Measurements from ENCODE around the gene DRGX. TPM values are rescaled to one million over a fixed set of nuclear protein-coding genes. Genes with fewer than 3 reads are reported as not detected.

Gene DRGX
- total RNA-seq, 4 donors from 2014 or later = 0.14 TPM; not detected in 3

DNA sequence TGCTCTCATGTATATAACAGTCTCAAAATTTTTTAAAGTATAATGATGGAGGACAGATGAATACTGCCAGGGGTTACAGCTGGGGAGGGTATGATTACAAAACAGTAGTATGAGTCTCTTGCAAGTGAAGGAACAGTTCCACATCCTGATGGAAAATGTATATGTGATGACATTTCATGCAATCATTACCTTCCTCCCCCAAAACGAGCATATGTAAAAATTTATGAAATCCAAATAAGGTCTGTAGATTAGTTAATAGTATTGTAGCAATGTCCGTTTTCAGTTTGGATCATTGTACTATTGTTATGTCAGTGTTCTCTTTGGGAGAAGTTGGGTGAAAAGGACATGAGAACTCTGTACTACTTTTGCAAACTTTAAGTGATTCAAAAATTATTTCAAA lies 38.0 kb downstream of the DRGX start:
- H3K36me3 ChIP-seq = no peaks in the 10 kb centered on the region
- H3K4me3 ChIP-seq = no peak overlapping the region
- no peaks in the 10 kb centered on the region for H3K4me1 ChIP-seq
- H3K27me3 ChIP-seq = no peaks in the 10 kb centered on the region
- no peak for TF ChIP-seq POLR2A (IDR thresholded peaks at IDR 0.05)
- TF ChIP-seq, protein P1, sequence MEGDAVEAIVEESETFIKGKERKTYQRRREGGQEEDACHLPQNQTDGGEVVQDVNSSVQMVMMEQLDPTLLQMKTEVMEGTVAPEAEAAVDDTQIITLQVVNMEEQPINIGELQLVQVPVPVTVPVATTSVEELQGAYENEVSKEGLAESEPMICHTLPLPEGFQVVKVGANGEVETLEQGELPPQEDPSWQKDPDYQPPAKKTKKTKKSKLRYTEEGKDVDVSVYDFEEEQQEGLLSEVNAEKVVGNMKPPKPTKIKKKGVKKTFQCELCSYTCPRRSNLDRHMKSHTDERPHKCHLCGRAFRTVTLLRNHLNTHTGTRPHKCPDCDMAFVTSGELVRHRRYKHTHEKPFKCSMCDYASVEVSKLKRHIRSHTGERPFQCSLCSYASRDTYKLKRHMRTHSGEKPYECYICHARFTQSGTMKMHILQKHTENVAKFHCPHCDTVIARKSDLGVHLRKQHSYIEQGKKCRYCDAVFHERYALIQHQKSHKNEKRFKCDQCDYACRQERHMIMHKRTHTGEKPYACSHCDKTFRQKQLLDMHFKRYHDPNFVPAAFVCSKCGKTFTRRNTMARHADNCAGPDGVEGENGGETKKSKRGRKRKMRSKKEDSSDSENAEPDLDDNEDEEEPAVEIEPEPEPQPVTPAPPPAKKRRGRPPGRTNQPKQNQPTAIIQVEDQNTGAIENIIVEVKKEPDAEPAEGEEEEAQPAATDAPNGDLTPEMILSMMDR (IDR thresholded peaks at IDR 0.05) = no peak
- intact Hi-C loops (cut with DNase I; ENCODE audit: low total_unique reads) = no loop called here
- H3K27ac ChIP-seq = no peak overlapping the region
- DNase-seq = no peak
- peaks cover 0 to 3% of the 10 kb centered on the region in 2 donors for H3K9me3 ChIP-seq

DNA sequence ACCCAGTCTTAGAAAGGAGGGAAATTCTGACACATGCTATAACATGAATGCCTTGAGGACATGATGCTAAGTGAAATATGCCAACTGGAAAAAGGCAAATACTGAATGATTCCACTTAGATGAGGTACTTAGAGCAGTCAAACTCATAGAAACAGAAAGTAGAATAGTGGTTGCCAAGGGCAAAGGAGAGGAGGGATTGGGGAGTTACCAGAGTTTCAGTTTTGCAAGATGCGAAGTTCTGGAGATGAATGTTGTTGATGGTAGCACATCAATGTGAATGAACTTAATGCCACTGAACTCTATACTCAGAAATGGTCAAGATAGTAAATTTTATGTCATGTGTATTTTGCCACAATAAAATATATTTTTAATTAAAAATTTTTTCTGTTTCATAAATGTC lies 38.9 kb downstream of the DRGX start:
- no peak for TF ChIP-seq POLR2A (IDR thresholded peaks at IDR 0.05)
- TF ChIP-seq, protein P1 (IDR thresholded peaks at IDR 0.05) = no peak
- DNase-seq = no peak
- Histone ChIP-seq H3K4me3 (no peak overlapping the region), H3K27ac (no peak overlapping the region), H3K27me3 (no peaks in the 10 kb centered on the region), H3K4me1 (no peaks in the 10 kb centered on the region), H3K36me3 (no peaks in the 10 kb centered on the region), H3K9me3 (peaks cover 0 to 3% of the 10 kb centered on the region in 2 donors)
- intact Hi-C loops (cut with DNase I; ENCODE audit: low total_unique reads) = no loop called here

DNA sequence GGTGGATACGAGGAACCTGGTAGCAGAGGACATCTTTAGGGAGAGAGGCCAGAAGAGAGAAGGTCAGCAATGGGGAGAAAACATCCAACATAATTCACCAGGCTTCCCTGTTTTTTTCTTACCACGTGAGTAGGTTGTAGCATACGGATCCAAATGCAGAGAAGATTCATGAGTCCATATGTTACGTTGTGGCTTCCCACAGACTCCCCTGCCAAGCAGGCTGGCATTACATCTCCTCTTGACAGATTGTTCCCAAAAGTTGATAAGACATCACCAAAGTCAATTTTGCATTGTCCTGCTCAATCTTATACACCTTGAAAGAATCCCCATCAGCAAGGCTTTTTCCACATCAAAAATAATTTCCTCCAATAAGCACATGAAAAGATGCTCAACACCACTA lies 39.7 kb downstream of the DRGX start:
- DNase-seq = no peak
- intact Hi-C loops (cut with DNase I; ENCODE audit: low total_unique reads) = no loop called here
- H3K4me1 ChIP-seq = no peaks in the 10 kb centered on the region
- H3K4me3 ChIP-seq = no peak overlapping the region
- TF ChIP-seq, protein P1 (IDR thresholded peaks at IDR 0.05) = no peak
- no peak for TF ChIP-seq POLR2A (IDR thresholded peaks at IDR 0.05)
- H3K27me3 ChIP-seq = no peaks in the 10 kb centered on the region
- H3K36me3 ChIP-seq = no peaks in the 10 kb centered on the region
- peaks cover 0 to 3% of the 10 kb centered on the region in 2 donors for H3K9me3 ChIP-seq
- H3K27ac ChIP-seq = no peak overlapping the region

DNA sequence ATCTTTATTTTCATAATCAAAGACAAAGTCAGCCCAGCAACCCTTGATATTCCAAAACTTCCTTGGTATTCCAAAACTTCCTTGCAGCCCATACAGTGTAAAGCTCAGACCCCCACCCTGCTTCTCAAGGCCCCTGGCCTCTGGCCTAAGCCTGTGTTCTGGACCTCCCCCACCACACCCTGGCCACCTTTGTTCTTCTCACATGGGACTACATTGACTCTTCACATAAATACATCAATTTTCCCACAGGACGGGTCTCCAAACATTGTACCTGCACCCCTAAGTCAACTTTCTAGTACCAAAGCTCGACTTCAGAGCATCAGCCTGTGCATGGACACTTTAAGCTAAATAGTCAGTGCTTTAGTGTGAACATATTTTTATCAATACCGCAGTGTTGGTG lies 40.7 kb downstream of the DRGX start:
- H3K9me3 ChIP-seq = peaks cover 0 to 3% of the 10 kb centered on the region in 2 donors
- H3K4me1 ChIP-seq = no peaks in the 10 kb centered on the region
- H3K27ac ChIP-seq = no peak overlapping the region
- intact Hi-C loops (cut with DNase I; ENCODE audit: low total_unique reads) = no loop called here
- no peak for DNase-seq
- no peak for TF ChIP-seq POLR2A (IDR thresholded peaks at IDR 0.05)
- TF ChIP-seq, protein P1 (IDR thresholded peaks at IDR 0.05) = no peak
- no peaks in the 10 kb centered on the region for H3K27me3 ChIP-seq
- no peak overlapping the region for H3K4me3 ChIP-seq
- no peaks in the 10 kb centered on the region for H3K36me3 ChIP-seq

DNA sequence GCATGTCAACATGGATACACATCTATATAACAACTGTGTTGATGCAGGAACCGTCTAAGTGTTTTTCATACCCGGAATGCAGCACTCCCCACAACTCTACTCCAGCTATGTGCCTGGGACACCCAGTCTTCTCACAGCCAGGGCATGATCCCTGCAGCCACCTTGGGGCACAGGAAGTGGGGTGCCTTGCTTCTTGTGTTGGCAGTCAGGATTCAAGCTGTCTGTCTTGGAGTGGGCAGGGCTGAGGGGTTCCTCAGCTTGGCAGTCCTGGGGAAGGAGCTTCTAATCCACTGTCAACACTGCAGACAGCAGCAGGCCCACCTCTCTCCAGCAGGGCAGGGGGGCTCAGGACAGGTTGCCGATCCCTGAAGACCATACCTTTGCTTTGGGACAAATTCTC lies 41.3 kb downstream of the DRGX start:
- Histone ChIP-seq H3K4me1 (no peaks in the 10 kb centered on the region), H3K4me3 (no peak overlapping the region), H3K36me3 (no peaks in the 10 kb centered on the region), H3K27me3 (no peaks in the 10 kb centered on the region), H3K9me3 (peaks cover 0 to 3% of the 10 kb centered on the region in 2 donors), H3K27ac (no peak overlapping the region)
- intact Hi-C loops (cut with DNase I; ENCODE audit: low total_unique reads) = no loop called here
- no peak for TF ChIP-seq POLR2A (IDR thresholded peaks at IDR 0.05)
- TF ChIP-seq, protein P1 (IDR thresholded peaks at IDR 0.05) = no peak
- DNase-seq = no peak

Measured in uterus (tissue), 4 donors.